LNCAP (cell line): ENCODE results near the gene PRKCH.

Experiments
- TF ChIP-seq, protein P1 (sequence below): fragments of 450-650 bp; IDR thresholded peaks from 2 replicates; pipeline ENCODE4 v1.5.1; 2017; ENCODE audit warnings: mild to moderate bottlenecking

PRKCH gene

DNA sequence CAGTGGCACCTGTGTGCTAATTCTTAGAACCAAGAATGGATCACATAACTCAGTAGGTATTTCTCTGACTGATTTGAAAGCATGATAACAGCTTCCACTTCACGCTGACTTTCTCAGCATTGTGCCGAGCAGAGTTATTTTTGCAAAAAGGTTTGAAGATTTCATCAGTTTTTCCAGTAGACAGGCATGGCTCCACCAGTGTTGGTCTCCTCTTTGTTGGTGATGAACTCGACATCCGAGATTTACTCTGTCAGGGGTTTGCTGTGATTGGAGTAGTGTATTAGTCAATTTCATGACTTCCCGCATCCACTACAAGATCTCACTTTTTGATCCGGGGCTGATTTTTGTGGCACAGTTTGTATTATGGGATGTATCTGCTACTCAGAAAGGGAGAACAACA is 85.3 kb downstream of the PRKCH start:
- TF ChIP-seq, protein P1, sequence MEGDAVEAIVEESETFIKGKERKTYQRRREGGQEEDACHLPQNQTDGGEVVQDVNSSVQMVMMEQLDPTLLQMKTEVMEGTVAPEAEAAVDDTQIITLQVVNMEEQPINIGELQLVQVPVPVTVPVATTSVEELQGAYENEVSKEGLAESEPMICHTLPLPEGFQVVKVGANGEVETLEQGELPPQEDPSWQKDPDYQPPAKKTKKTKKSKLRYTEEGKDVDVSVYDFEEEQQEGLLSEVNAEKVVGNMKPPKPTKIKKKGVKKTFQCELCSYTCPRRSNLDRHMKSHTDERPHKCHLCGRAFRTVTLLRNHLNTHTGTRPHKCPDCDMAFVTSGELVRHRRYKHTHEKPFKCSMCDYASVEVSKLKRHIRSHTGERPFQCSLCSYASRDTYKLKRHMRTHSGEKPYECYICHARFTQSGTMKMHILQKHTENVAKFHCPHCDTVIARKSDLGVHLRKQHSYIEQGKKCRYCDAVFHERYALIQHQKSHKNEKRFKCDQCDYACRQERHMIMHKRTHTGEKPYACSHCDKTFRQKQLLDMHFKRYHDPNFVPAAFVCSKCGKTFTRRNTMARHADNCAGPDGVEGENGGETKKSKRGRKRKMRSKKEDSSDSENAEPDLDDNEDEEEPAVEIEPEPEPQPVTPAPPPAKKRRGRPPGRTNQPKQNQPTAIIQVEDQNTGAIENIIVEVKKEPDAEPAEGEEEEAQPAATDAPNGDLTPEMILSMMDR: no peak

DNA sequence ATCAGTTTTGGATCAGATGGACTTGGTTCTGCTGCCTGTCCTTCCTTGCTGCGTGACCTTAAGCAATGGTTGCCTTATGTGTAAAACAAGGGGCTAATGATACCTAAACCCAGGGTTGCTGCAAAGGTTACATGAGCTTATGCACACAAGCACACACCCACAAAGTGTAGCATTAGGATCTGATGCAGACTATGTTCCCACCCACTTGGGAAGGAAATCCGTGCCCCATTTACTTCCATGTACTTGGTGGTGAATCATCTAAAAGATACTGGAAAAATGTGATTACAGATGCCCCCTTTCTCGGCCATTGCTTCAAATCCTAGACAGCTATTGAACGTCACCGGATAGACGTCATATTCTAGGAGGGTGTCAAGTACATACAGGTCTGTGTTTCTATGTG is 87.1 kb downstream of the PRKCH start:
- TF ChIP-seq, protein P1: no peak

DNA sequence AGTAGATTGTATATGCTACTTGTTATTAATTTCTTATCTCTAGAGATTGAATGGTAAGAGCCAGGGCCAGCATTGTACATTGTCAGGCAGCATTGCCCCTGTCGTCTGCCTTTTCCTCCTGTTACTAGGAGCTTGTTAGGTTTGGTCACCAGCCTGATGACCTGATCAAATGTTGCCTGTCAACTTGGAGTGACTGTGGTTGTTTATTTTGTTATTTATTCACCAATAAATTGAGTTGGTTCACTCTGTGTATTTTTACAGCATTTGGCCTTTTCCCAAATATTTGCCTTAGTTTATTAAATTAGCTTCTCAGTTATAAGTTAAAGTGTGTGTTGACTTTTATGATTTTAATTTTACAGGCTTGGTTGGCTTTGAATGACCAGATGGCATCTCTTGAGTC is 88.4 kb downstream of the PRKCH start:
- TF ChIP-seq, protein P1: no peak

DNA sequence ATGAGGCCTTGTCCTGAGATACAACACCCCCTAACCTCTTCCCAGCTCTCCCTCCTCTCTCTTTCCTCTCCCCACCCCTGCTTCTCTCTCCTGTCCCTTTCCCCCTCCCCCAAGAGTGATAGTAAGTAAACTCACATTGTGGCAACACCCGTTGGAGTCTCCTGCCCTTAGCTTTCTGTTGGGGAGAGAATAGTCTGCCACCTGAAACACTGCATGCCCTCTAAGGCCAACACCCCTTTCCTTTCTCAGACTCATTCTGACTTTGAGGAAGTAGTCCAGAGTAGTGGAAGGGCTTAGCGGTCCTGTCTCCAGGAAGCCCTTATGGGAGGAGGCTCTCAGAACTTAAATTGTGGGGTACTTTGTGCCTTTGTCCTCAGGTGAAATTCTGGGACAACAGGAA is 95.2 kb downstream of the PRKCH start:
- TF ChIP-seq, protein P1: no peak

DNA sequence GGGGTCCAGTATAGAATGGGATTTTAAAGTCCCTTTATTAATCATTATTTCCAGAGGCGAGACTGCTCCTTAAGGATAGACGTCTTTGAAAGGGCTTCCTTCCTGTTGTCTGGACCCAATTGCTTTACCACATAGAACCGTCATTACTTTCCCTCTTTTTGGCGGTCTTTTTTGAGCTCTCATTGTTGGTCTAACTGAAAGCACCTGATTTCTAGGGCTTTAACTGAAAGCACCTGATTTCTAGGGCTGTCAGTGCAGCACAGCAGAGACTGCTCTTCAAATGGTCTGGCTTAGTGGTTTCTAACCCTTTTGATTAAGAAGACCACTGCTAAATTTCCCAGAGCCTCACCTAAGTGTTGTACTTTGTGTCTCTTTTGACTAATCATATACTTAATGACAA is 95.8 kb downstream of the PRKCH start:
- TF ChIP-seq, protein P1: no peak

DNA sequence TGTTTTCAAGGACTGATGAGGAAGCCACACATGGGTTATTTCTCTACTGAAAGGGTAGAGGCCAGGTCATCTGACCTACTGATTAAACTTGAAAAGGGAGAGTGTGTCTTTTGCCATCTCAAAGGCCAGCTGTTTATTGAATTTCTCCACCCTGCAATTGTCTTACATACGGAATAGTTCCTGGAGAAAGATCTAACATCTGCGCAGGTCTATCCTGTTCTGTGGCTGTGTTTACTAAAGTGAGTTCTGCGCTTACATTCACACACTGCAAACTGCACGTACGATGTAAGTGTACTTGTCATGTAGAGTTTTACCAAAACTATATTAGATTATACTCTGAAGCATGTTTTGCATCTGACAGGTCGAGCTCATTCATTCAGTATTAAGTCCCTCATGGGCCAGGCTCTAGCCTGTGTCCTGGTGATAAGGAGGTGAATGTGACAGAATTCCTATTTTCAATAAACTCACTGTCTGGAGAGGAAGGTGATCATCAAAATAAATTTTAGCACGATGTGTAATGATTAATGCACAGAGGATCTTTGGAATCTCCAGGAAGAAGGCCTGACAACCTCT is 96.6 kb downstream of the PRKCH start:
- TF ChIP-seq, protein P1: no peak

DNA sequence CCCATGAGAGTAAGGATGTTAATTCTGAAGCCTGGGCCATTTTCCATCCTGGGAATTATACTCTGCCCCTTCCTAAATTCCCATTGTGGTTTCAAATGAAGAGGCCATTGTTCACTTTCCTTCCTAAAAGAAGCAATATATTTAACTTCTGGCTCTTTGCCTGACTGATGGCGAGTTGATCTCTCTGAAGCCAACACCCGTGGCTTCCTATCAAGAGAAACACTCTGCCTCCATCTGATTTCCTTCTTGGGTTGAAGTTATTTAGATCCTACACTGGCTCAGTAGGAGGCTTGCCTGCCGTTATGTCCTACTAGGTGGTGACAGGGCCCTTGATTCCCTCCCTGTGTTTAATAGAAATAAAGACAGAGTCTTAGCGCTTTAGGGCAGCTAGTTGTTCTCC is 97.4 kb downstream of the PRKCH start:
- TF ChIP-seq, protein P1: no peak

DNA sequence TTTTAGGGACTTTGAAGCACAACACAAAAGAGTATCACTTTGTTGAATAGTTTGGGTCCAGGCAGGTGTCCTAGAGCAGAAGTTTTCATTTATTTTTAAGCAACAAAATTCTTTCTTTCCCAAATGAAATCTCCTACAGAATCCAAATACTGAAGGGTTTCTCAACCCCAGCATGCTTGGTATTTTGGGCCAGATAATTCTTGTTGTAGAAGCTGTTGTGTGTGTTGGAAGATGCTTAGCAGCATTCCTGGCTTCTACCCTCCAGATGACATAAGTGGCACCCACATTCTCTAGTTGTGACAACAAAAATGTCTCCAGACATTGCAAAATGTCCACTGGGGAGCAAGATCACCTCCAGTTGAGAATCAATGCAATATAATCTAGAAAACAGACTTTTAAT is 97.8 kb downstream of the PRKCH start:
- TF ChIP-seq, protein P1: no peak
